OCI-LY1 (cell line): ENCODE results near the gene CALM3.

ENCODE experiments used
- EZH2 ChIP-seq: fragments of 200-600 bp; sonication (generic), shearing (Covaris generic); IDR thresholded peaks from 2 replicates; pipeline ENCODE4 v1.8.0; 2017; ENCODE audit warnings: borderline replicate concordance, mixed run types, mild to moderate bottlenecking, antibody characterized with exemption, low read length, moderate library complexity, mixed read lengths
- TF ChIP-seq, protein P1 (sequence below): fragments of 200-600 bp; sonication (generic), shearing (Covaris generic); IDR thresholded peaks from 2 replicates; pipeline ENCODE4 v1.5.1; 2017; ENCODE audit warnings: mild to moderate bottlenecking, antibody characterized with exemption, low read length, moderate library complexity, mixed read lengths

DNA sequence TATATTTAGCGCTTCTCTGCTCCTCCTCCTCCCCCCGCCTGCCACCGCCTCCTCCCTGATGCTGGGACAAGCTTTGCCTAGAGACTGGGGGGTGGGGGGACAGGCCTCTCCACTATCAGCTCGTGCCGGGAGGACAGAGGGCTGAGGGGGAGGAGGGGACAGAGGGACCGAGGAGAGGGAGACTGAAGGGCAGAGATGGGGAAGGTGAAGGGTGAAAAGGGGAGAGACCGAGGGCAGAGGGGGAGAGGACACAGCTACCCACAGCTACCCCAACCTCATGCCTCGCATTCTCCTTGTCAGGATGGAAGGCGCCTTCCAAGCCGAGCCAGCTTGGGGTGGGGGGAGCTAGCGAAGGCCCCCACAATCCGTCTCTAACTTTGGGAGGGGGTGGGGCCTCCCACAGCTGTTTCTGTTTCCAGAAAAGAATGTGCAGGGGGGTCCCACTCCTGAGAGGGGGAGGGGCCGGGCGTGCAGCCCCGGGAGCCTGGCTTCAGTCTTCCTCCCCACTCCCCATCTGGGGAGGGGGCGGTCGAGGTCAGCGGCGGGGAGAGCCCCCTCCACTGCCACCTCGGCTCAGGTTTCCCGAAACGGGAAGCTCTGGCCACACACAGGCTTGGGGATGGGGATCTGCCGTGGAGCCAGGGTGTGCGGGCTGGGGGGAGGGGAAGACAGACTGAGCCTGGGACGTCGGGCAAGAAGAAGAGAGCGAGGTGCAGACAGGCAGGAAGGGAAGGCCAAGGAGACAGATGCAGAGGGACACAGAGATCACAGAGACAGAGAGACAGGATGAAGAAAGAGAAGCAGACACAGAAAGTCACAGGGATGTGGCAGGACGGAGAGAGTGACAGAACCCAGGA, 58.2 kb downstream of the CALM3 start:
- TF ChIP-seq, protein P1, sequence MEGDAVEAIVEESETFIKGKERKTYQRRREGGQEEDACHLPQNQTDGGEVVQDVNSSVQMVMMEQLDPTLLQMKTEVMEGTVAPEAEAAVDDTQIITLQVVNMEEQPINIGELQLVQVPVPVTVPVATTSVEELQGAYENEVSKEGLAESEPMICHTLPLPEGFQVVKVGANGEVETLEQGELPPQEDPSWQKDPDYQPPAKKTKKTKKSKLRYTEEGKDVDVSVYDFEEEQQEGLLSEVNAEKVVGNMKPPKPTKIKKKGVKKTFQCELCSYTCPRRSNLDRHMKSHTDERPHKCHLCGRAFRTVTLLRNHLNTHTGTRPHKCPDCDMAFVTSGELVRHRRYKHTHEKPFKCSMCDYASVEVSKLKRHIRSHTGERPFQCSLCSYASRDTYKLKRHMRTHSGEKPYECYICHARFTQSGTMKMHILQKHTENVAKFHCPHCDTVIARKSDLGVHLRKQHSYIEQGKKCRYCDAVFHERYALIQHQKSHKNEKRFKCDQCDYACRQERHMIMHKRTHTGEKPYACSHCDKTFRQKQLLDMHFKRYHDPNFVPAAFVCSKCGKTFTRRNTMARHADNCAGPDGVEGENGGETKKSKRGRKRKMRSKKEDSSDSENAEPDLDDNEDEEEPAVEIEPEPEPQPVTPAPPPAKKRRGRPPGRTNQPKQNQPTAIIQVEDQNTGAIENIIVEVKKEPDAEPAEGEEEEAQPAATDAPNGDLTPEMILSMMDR, result no peak
- no peak for TF ChIP-seq EZH2
